ENCODE data around the gene SH2D4B.

Gene SH2D4B

DNA sequence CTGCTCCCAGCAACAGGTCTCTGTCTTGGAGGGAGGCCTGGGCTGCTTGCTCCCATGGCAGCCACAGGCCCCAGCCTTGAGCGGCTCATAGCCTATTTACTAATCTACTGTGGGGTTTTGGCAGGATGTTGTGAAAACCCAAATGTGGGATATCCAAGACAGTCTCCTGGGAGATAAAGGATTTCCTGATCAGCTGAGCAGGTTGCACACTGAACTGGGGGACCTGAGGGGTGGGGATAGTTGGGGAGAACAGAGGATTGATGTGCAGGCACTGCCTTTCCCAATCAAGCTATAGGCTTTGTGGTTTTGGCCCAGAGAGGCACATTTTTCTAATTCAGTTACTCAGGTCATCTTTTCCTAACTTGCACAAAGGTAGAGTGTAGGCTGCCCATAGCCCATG, 92.6 kb downstream of the SH2D4B start:
- DNase-seq (ENCODE audit: low read depth in 2 of 2, low spot score in 1 of 2) = no peak

- DNase-seq (ENCODE audit: low read depth in 2 of 2, low spot score in 1 of 2) = no peak
Observed at GRCh38 chr10:80632742-80633141, 95.0 kb downstream of the SH2D4B start.

GRCh38 chr10:80633383-80633860, 95.7 kb downstream of the SH2D4B start:
- DNase-seq (ENCODE audit: low read depth in 2 of 2, low spot score in 1 of 2) = no peak

GRCh38 chr10:80633910-80634309, 96.2 kb downstream of the SH2D4B start:
- no peak for DNase-seq (ENCODE audit: low read depth in 2 of 2, low spot score in 1 of 2)

GRCh38 chr10:80642661-80643060, 105.0 kb downstream of the SH2D4B start:
- no peak for DNase-seq (ENCODE audit: low read depth in 2 of 2, low spot score in 1 of 2)

- DNase-seq (ENCODE audit: low read depth in 2 of 2, low spot score in 1 of 2) = no peak
Observed at GRCh38 chr10:80646366-80646765, 108.7 kb downstream of the SH2D4B start.

DNA sequence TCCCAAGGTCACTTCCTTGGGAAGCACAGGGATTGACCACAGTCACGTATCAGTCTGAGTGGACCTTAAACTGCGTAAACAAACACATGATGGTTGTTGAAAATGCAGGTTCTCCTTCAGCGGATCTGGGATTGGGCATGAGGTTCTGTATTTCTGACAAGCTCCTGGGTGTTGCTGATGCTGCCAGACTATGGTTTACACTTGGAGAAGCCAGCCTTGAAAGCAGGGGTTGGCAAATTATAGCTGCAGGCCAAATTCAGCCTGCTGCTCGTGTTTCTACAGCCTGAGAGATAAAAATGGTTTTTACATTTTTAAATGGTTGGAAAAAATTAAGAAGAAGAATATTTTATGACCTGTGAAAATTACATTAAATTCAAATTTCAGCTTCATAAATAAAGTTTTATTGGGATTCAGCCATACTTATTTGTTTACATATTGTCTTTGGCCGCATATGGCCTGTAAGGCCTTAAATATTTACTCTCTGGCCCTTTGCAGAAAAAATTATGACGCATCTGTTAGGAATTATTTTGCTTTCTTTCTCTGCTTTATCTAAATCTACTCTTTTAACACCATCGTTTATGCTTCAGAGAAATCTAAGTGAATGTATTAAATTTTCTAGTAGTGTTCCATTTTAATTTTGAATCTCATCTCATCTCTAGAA, 109.6 kb downstream of the SH2D4B start:
- DNase-seq (ENCODE audit: low read depth in 2 of 2, low spot score in 1 of 2) = no peak

DNA sequence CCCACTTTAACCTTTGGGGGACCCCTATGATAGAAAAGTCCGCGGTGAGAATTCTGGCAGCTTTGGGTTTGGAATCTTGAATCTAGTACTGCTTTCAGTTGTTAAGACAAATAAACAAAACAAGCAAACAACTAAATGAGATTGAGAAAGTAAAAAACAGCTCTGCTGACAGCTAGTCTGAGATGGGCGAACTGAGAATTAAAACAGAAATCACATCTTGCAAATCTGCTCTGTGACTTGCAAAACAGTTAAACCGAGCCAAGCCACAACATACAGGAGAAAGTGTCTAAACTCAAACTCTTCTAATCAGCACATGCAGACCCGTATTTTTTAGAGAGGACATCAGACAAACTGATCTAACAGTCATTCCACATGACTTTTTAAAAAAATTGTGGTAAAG, 110.4 kb downstream of the SH2D4B start:
- DNase-seq (ENCODE audit: low read depth in 2 of 2, low spot score in 1 of 2) = no peak

DNA sequence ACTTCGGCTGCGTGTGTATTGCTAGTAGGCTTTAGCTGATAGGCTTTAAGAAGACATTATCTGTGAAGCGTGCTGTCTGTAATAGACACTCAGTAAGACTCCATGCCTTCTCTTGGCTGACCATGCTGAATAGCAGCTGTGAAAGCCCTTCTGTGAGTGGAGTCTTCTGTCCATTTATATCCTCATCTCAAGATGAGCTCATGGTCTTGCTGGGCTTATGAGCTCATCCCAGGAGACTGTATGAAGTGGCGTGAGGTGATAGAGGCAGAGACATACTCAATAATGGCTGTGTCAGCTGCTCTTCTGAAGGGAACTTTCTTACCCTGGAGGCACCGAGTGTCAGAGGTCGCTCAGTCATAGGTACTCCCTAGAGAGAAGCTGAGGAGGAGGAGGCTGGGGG, 111.5 kb downstream of the SH2D4B start:
- DNase-seq (ENCODE audit: low read depth in 2 of 2, low spot score in 1 of 2) = no peak

DNA sequence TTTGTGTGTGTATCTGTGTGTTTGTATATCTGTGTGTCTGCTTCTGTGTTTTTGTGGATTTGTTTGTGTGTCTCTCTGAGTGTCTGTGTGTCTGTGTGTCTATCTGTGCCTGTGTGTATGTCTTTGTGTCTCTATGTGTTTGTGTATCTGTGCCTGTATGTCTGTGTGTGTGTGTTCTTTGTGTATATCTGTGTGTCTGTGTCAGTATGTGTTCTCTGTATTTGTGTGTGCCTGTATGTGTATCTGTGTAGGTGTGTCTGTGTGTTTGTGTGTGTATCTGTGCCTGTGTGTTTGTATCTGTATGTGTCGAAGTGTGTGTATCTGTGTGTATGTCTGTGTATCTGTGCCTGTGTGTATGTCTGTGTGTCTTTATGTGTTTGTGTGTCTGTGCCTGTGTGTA, 118.2 kb downstream of the SH2D4B start:
- DNase-seq (ENCODE audit: low read depth in 2 of 2, low spot score in 1 of 2) = no peak

GRCh38 chr10:80658068-80658467, 120.4 kb downstream of the SH2D4B start:
- no peak for DNase-seq (ENCODE audit: low read depth in 2 of 2, low spot score in 1 of 2)

DNA sequence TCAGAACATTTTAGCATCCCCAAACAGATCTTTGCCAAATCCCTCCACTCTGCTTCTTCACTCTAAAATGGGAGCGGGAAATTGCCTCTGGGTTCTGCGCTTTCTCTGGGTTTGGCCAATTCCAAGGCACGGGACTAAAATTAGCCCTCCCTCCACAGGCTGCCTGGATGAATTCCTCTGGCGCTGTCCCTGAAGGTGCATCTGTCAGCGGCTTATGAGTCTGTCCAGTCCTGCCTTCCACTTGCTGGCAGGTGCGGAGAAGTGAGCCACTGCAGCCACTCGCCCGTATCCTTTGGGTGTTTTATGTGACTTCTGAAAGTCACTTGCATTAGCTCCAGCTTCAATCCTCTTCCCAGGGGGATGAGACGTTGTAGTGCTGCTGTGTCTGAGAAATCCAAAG, 121.6 kb downstream of the SH2D4B start:
- DNase-seq (ENCODE audit: low read depth in 2 of 2, low spot score in 1 of 2) = no peak

GRCh38 chr10:80660266-80660665, 122.6 kb downstream of the SH2D4B start:
- DNase-seq (ENCODE audit: low read depth in 2 of 2, low spot score in 1 of 2) = no peak

DNA sequence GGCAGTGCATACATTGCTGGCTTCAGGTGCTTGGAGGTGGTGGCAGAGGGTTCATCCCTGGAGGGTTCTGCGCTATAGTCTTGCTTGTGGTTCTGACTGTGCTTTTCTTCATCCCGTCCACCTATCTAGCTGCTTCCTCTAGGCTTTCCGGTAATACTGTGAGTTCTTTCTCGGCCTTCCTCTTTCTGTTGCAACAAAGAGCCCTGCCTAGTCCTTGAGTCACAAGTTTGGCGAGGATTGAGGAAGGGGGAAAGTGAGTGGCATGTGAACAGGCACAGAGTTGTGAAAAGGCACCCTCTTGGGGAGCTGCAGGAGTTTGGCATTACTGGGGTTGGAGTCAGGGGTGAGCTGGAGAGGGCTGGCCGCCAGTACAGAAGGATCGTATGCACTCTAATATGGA, 123.0 kb downstream of the SH2D4B start:
- DNase-seq (ENCODE audit: low read depth in 2 of 2, low spot score in 1 of 2) = no peak

DNA sequence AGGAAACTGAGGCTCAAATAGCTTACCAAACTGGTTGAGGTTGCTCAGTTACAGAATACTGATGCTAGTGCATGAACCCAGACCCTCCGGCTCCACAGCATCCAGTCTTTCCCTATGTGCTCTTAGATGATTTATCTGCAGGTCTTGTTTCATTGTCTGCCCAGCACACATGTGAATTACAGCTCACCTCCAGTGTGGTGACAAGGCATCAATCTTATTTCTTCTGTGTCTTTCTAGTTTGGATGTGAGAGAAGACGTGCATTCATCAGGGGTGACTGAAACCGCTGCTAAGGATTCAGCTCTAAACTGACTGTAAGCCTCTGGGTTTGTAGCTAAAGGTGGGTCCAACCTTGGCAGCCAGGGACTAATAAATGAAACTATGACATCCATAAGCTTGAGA, 123.8 kb downstream of the SH2D4B start:
- no peak for DNase-seq (ENCODE audit: low read depth in 2 of 2, low spot score in 1 of 2)

DNA sequence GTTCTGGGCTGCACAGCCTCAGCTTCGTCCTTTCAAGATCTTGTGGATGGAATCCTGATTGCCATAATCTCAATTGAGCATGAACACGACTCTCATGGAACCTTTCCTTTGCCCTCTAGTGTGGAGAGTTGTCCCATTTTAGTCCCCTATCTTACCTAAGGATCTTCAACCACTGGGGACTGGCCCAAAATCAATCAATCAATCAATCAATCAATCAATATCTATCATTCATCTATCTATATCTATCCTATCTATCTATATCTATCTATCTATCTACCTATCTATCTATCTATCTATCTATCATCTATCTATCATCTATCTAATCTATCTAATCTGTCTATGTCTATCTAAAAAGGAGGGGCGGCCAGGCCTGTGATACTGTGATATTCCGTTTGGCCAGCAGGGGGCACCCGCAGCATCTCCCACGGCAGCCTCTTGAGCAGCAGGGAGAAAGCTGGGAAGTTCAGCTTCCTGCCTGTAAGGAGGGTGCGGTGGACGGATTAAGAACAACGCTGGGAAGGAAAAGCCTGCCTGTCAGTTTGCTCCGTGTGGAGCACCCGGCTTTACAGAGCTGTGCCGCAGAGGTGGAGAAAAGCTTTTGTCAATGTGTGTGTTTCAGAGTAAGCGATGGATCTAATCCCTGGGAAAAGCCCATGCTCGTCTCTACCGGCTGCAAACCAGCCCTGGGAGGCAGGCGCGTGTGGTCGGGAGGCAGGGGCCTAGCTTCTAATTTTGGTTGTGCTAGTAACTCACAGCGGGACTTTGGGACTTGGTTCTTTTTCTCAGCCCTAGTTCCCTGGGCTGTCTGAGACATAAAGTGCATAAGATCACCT, 124.9 kb downstream of the SH2D4B start:
- DNase-seq (ENCODE audit: low read depth in 2 of 2, low spot score in 1 of 2) = peak; percentile 17 to 46

GRCh38 chr10:80664071-80664680, 126.5 kb downstream of the SH2D4B start:
- DNase-seq (ENCODE audit: low read depth in 2 of 2, low spot score in 1 of 2) = peak in 1 of 2 donors; percentile 8

DNA sequence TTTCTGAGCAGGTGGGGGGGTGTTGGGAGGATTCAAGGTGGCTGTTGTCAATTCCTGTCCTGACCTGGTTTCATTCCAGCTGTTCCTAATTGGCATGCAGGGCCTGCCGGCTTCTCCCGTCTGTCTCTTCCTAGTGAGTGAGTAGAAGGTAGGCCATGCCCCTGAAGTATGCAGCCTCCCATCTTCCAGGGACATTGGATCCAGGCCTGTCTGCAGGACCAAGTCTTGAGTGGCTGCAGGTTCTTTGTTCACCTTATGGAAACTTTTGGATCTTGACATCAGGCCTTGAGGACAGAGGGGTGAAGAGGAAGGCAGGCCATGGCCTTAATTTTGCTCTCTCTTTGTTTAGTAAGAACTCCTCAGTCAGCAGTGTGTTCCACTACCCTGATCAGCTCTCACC, 131.8 kb downstream of the SH2D4B start:
- no peak for DNase-seq (ENCODE audit: low read depth in 2 of 2, low spot score in 1 of 2)

- no peak for DNase-seq (ENCODE audit: low read depth in 2 of 2, low spot score in 1 of 2)
Observed at GRCh38 chr10:80670774-80671173, 133.1 kb downstream of the SH2D4B start.

DNA sequence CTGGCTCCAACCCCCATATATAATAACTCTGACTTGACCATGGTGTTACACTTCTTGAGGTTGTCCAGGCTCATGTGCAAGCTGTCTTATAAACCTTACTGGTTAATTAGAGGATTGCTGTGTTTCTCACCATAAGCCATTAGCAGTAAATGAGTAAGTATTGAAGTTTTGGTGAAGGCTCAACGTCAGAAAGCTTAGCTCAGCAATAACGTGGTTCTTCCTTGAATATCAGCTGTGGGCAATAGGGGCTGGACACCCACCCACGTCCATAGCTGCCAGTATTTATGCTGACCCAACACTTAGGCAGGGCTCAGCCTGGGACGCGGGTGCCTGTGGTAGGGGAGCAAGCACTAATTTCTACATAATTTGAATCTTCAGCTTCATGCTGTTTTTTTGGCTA, 134.1 kb downstream of the SH2D4B start:
- DNase-seq (ENCODE audit: low read depth in 2 of 2, low spot score in 1 of 2) = no peak

GRCh38 chr10:80672613-80673012, 134.9 kb downstream of the SH2D4B start:
- no peak for DNase-seq (ENCODE audit: low read depth in 2 of 2, low spot score in 1 of 2)

- DNase-seq (ENCODE audit: low read depth in 2 of 2, low spot score in 1 of 2) = no peak
Observed at GRCh38 chr10:80674809-80675208, 137.1 kb downstream of the SH2D4B start.

Data from stimulated activated CD8-positive, alpha-beta memory T cell treated with anti-CD3 and anti-CD28 coated beads, Interleukin-4, amount 100 ng/mL, for 4 hours (primary cell).